NCI-H524 (cell line): ENCODE data around the gene NPTN.

Experiments
- DNase-seq, 2 experiments: peaks; one replicate each; lab custom pipeline; 2025; lab: John Stamatoyannopoulos, UW

The NPTN gene

DNA sequence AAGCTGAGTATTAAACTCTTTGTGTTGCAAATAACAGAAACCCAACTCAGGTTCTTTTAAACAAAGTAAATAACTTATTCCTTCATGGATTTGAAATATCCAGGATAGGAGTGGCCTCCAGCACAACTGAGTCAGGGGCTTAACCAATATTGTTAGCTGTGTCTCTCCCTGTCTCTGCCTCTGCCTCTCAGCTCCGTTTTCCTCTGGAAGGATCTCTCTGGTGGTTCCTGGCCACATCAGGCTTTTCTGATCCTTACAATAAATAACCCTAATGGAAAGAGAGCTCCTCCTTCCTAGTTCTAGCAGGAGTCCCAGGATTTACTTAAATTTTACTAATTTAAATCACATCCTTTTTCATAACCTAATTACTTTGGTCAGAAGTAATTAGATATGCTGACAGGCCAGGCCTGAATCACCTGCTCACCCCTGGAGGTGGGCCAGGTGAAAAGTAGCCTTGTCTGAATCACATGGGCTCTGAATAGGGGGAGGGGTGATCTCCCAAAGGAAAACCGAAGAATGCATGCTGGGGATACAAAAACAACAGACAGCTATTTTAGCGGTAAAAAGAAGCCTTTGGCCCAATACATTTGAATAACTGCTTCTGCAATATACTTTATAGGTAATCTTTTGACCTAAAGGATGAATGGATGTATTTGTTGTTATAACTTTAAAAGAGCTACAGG is 114.9 kb downstream of the NPTN start:
- DNase-seq, result no peak

DNA sequence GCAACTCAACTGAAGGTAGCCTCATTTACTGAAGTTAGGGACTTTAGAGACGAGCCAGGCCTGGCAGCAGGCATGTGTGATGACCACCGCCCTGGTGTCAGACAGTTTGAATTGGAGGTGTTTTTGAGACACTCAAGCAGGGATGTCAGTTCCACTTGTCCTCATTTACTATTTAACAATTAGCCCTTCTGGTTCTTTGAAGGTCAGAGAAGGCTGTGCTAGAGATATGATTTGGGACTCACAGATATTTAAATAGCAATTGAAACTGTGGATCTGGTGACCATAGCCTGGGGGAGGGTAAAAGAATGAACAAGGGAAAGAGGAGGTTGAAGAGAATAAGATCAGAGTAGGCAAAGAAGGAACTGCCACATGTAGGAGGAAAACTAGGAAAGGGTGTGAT is 115.6 kb downstream of the NPTN start:
- DNase-seq, result no peak

DNA sequence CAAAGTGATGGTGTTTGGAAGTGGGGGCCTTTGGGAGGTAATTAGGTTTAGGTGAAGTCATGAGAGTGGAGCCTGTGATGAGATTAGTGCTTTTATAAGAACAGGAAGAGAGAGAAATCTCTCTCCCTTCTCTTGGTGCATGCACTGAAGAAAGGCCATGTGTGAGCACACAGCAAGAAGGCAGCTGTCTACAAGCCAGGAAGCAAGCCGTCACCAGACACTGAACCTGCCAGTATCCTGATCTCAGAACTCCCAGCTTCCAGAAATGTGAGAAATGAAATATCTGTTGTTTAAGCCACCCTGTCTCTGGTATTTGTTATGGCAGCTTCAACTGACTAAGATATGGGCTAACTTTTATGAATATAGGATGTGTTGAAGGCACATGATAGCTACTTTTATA is 117.7 kb downstream of the NPTN start:
- no peak for DNase-seq
